HEK293 (cell line): Measurements from ENCODE around the gene D2HGDH.

Experiments used
- CTCF ChIA-PET: fragments of 350-600 bp; formaldehyde crosslinking; extraction: SDS; loops from one replicate; lab custom pipeline; 2021; ENCODE audit warnings: antibody characterized with exemption; lab: Yijun Ruan, JAX
- POLR2A ChIA-PET: fragments of 300-600 bp; formaldehyde crosslinking; extraction: SDS; loops from one replicate; lab custom pipeline; 2020; ENCODE audit warnings: antibody characterized with exemption, inconsistent platforms; lab: Yijun Ruan, JAX
- H3K27ac ChIP-seq: fragments of 200-500 bp; sonication (Bioruptor generic); 2 replicates; pipeline ENCODE4 v1.5.1; 2014; ENCODE audit warnings: low read depth, low read length, control low read depth, inconsistent platforms; ENCODE audit errors: extremely low read depth
- H3K36me3 ChIP-seq, 2 experiments: fragments of 200-500 bp in 1 of 2; sonication (Bioruptor generic) in 1 of 2; 1 replicate in 1 of 2; 2 replicates in 1 of 2; pipeline ENCODE4 v1.5.1; 2014 to 2017; ENCODE audit warnings: inconsistent platforms in 2 of 2, low read length in 2 of 2; ENCODE audit not compliant: control insufficient read depth in 2 of 2, insufficient read depth in 1 of 2
- H3K4me1 ChIP-seq: fragments of 200-500 bp; sonication (Bioruptor generic); 2 replicates; pipeline ENCODE4 v1.5.1; 2014; ENCODE audit warnings: mild to moderate bottlenecking, low read length, inconsistent platforms; ENCODE audit not compliant: control insufficient read depth, insufficient read depth
- H3K4me3 ChIP-seq: 2 replicates; pipeline ENCODE4 v1.5.1; 2011; ENCODE audit warnings: low read depth, mild to moderate bottlenecking, control low read depth, low read length, moderate library complexity
- H3K9me3 ChIP-seq: fragments of 200-500 bp; sonication (Bioruptor generic); 2 replicates; pipeline ENCODE4 v1.5.1; 2014; ENCODE audit warnings: low read depth, low read length, inconsistent platforms; ENCODE audit not compliant: control insufficient read depth, insufficient read depth
- EGR2 ChIP-seq: fragments of 450-650 bp; formaldehyde crosslinking; IDR thresholded peaks from 2 replicates; pipeline ENCODE4 v1.5.1; 2016; ENCODE audit warnings: low read depth, missing biosample characterization, missing genetic modification characterization
- KLF8 ChIP-seq: fragments of 450-650 bp; formaldehyde crosslinking; IDR thresholded peaks from 2 replicates; pipeline ENCODE4 v1.5.1; 2016; ENCODE audit warnings: missing biosample characterization, missing genetic modification characterization
- MEIS1 ChIP-seq: sonication (generic); formaldehyde crosslinking; IDR thresholded peaks from 2 replicates; pipeline ENCODE4 v1.8.1; 2022; ENCODE audit warnings: missing genetic modification reagents, mild to moderate bottlenecking, borderline replicate concordance
- RBAK ChIP-seq: fragments of 450-650 bp; formaldehyde crosslinking; IDR thresholded peaks from 2 replicates; pipeline ENCODE4 v1.5.1; 2016; ENCODE audit warnings: missing biosample characterization, missing genetic modification characterization
- SCRT2 ChIP-seq: fragments of 450-650 bp; formaldehyde crosslinking; IDR thresholded peaks from 2 replicates; pipeline ENCODE4 v1.5.1; 2016; ENCODE audit warnings: missing biosample characterization, missing genetic modification characterization
- SETDB1 ChIP-seq: IDR thresholded peaks from one replicate; pipeline ENCODE4 v1.6.1; 2017; ENCODE audit warnings: mild to moderate bottlenecking, low read length, moderate library complexity, mixed read lengths; ENCODE audit not compliant: insufficient read length
- ZFP69B ChIP-seq: fragments of 450-650 bp; formaldehyde crosslinking; IDR thresholded peaks from 2 replicates; pipeline ENCODE4 v1.5.1; 2016; ENCODE audit warnings: missing biosample characterization, missing genetic modification characterization
- ZNF10 ChIP-seq: fragments of 450-650 bp; formaldehyde crosslinking; IDR thresholded peaks from 2 replicates; pipeline ENCODE4 v1.5.1; 2017; ENCODE audit warnings: missing biosample characterization, missing genetic modification characterization
- ZNF114 ChIP-seq: fragments of 450-650 bp; formaldehyde crosslinking; IDR thresholded peaks from 2 replicates; pipeline ENCODE4 v1.5.0; 2017; ENCODE audit warnings: missing biosample characterization, missing genetic modification characterization
- ZNF221 ChIP-seq: fragments of 450-650 bp; formaldehyde crosslinking; IDR thresholded peaks from 2 replicates; pipeline ENCODE4 v1.5.1; 2017; ENCODE audit warnings: missing biosample characterization, missing genetic modification characterization, borderline replicate concordance
- ZNF624 ChIP-seq: fragments of 450-650 bp; formaldehyde crosslinking; IDR thresholded peaks from 2 replicates; pipeline ENCODE4 v1.5.1; 2017; ENCODE audit warnings: missing biosample characterization, missing genetic modification characterization
- ZNF707 ChIP-seq: fragments of 450-650 bp; formaldehyde crosslinking; IDR thresholded peaks from 2 replicates; pipeline ENCODE4 v1.5.1; 2016; ENCODE audit warnings: missing biosample characterization, missing genetic modification characterization
- ZNF837 ChIP-seq: fragments of 450-650 bp; formaldehyde crosslinking; IDR thresholded peaks from 2 replicates; pipeline ENCODE4 v1.5.1; 2016; ENCODE audit warnings: missing biosample characterization, missing genetic modification characterization
- ZSCAN30 ChIP-seq: fragments of 450-650 bp; IDR thresholded peaks from 2 replicates; pipeline ENCODE4 v1.5.1; 2018; ENCODE audit warnings: missing biosample characterization, mild to moderate bottlenecking, missing genetic modification characterization, moderate library complexity
- TF ChIP-seq, protein P1 (sequence below): fragments of 450-650 bp; formaldehyde crosslinking; IDR thresholded peaks from 2 replicates; pipeline ENCODE4 v1.5.1; 2016; ENCODE audit warnings: missing biosample characterization, missing genetic modification characterization
- TF ChIP-seq, protein P2 (sequence below): fragments of 450-650 bp; formaldehyde crosslinking; IDR thresholded peaks from 2 replicates; pipeline ENCODE4 v1.5.1; 2016; ENCODE audit warnings: missing biosample characterization, missing genetic modification characterization
- TF ChIP-seq, protein P3 (sequence below): fragments of 450-650 bp; formaldehyde crosslinking; IDR thresholded peaks from 2 replicates; pipeline ENCODE4 v1.5.1; 2016; ENCODE audit warnings: missing biosample characterization, missing genetic modification characterization
- TF ChIP-seq, protein P4 (sequence below): fragments of 450-650 bp; formaldehyde crosslinking; IDR thresholded peaks from 2 replicates; pipeline ENCODE4 v1.5.1; 2016; ENCODE audit warnings: missing biosample characterization, missing genetic modification characterization
- TF ChIP-seq, protein P5 (sequence below): fragments of 450-650 bp; IDR thresholded peaks from 2 replicates; pipeline ENCODE4 v1.5.1; 2018; ENCODE audit warnings: missing biosample characterization, missing genetic modification characterization
- TF ChIP-seq, protein P6 (sequence below): fragments of 450-650 bp; formaldehyde crosslinking; IDR thresholded peaks from 2 replicates; pipeline ENCODE4 v1.5.1; 2016; ENCODE audit warnings: missing biosample characterization, missing genetic modification characterization

The D2HGDH gene

DNA sequence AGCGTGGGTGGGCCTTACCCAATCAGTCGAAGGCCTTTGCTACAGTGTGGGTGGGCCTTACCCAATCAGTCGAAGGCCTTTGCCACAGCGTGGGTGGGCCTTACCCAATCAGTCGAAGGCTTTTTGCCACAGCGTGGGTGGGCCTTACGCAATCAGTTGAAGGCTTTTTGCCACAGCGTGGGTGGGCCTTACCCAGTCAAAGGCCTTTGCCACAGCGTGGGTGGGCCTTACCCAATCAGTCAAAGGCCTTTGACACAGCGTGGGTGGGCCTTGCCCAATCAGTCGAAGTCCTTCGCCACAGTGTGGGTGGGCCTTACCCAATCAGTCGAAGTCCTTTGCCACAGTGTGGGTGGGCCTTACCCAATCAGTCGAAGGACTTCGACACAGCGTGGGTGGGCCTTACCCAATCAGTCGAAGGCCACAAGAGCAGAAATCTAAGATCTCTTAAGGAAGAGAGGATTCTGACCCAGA lies 25.9 kb downstream of the D2HGDH start:
- ChIA-PET CTCF (no interaction called here), POLR2A (no interaction called here)
- peaks cover 0 to 32% of the 10 kb centered on the region in 2 experiments; a peak in 2 of 3 replicates for H3K36me3 ChIP-seq
- no peak for TF ChIP-seq ZNF221 (tag by site-specific recombination)
- no peak for TF ChIP-seq ZNF114 (tag by site-specific recombination)
- TF ChIP-seq ZFP69B = no peak
- no peak for TF ChIP-seq SCRT2 (tag by site-specific recombination)
- TF ChIP-seq, protein P1, sequence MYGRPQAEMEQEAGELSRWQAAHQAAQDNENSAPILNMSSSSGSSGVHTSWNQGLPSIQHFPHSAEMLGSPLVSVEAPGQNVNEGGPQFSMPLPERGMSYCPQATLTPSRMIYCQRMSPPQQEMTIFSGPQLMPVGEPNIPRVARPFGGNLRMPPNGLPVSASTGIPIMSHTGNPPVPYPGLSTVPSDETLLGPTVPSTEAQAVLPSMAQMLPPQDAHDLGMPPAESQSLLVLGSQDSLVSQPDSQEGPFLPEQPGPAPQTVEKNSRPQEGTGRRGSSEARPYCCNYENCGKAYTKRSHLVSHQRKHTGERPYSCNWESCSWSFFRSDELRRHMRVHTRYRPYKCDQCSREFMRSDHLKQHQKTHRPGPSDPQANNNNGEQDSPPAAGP (tag by site-specific recombination) = no peak
- peak; percentile 100 for TF ChIP-seq ZNF10 (tag by site-specific recombination)
- TF ChIP-seq, protein P2, sequence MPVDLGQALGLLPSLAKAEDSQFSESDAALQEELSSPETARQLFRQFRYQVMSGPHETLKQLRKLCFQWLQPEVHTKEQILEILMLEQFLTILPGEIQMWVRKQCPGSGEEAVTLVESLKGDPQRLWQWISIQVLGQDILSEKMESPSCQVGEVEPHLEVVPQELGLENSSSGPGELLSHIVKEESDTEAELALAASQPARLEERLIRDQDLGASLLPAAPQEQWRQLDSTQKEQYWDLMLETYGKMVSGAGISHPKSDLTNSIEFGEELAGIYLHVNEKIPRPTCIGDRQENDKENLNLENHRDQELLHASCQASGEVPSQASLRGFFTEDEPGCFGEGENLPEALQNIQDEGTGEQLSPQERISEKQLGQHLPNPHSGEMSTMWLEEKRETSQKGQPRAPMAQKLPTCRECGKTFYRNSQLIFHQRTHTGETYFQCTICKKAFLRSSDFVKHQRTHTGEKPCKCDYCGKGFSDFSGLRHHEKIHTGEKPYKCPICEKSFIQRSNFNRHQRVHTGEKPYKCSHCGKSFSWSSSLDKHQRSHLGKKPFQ (tag by site-specific recombination) = no peak
- TF ChIP-seq ZNF624 = no peak
- 0 out of 2 replicates have a peak, but pooled peaks have one; percentile 14 for TF ChIP-seq EGR2 (tag by site-specific recombination)
- TF ChIP-seq RBAK (tag by site-specific recombination) = no peak
- no peak for TF ChIP-seq MEIS1
- TF ChIP-seq ZSCAN30 (tag by site-specific recombination) = no peak
- no peak for TF ChIP-seq KLF8
- no peak for TF ChIP-seq ZNF837 (tag by site-specific recombination)
- TF ChIP-seq SETDB1 = peak; percentile 41
- TF ChIP-seq, protein P3, sequence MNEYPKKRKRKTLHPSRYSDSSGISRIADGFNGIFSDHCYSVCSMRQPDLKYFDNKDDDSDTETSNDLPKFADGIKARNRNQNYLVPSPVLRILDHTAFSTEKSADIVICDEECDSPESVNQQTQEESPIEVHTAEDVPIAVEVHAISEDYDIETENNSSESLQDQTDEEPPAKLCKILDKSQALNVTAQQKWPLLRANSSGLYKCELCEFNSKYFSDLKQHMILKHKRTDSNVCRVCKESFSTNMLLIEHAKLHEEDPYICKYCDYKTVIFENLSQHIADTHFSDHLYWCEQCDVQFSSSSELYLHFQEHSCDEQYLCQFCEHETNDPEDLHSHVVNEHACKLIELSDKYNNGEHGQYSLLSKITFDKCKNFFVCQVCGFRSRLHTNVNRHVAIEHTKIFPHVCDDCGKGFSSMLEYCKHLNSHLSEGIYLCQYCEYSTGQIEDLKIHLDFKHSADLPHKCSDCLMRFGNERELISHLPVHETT (tag by site-specific recombination) = no peak
- TF ChIP-seq, protein P4, sequence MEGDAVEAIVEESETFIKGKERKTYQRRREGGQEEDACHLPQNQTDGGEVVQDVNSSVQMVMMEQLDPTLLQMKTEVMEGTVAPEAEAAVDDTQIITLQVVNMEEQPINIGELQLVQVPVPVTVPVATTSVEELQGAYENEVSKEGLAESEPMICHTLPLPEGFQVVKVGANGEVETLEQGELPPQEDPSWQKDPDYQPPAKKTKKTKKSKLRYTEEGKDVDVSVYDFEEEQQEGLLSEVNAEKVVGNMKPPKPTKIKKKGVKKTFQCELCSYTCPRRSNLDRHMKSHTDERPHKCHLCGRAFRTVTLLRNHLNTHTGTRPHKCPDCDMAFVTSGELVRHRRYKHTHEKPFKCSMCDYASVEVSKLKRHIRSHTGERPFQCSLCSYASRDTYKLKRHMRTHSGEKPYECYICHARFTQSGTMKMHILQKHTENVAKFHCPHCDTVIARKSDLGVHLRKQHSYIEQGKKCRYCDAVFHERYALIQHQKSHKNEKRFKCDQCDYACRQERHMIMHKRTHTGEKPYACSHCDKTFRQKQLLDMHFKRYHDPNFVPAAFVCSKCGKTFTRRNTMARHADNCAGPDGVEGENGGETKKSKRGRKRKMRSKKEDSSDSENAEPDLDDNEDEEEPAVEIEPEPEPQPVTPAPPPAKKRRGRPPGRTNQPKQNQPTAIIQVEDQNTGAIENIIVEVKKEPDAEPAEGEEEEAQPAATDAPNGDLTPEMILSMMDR (tag by site-specific recombination) = no peak
- TF ChIP-seq ZNF707 (tag by site-specific recombination) = no peak
- TF ChIP-seq, protein P5, sequence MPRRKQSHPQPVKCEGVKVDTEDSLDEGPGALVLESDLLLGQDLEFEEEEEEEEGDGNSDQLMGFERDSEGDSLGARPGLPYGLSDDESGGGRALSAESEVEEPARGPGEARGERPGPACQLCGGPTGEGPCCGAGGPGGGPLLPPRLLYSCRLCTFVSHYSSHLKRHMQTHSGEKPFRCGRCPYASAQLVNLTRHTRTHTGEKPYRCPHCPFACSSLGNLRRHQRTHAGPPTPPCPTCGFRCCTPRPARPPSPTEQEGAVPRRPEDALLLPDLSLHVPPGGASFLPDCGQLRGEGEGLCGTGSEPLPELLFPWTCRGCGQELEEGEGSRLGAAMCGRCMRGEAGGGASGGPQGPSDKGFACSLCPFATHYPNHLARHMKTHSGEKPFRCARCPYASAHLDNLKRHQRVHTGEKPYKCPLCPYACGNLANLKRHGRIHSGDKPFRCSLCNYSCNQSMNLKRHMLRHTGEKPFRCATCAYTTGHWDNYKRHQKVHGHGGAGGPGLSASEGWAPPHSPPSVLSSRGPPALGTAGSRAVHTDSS = no peak
- TF ChIP-seq, protein P6, sequence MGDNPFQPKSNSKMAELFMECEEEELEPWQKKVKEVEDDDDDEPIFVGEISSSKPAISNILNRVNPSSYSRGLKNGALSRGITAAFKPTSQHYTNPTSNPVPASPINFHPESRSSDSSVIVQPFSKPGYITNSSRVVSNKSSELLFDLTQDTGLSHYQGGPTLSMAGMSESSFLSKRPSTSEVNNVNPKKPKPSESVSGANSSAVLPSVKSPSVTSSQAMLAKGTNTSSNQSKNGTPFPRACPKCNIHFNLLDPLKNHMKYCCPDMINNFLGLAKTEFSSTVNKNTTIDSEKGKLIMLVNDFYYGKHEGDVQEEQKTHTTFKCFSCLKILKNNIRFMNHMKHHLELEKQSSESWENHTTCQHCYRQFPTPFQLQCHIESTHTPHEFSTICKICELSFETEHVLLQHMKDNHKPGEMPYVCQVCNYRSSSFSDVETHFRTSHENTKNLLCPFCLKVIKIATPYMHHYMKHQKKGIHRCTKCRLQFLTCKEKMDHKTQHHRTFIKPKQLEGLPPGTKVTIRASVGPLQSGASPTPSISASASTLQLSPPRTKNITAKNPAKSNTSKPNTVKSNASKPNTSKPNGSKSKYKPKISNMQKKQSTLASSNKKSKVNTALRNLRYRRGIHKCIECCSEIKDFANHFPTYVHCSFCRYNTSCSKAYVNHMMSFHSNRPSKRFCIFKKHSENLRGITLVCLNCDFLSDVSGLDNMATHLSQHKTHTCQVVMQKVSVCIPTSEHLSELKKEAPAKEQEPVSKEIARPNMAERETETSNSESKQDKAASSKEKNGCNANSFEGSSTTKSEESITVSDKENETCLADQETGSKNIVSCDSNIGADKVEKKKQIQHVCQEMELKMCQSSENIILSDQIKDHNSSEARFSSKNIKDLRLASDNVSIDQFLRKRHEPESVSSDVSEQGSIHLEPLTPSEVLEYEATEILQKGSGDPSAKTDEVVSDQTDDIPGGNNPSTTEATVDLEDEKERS (tag by site-specific recombination) = 0 out of 2 replicates have a peak, but pooled peaks have one; percentile 59
- no peak overlapping the region for H3K4me3 ChIP-seq
- no peak overlapping the region for H3K27ac ChIP-seq
- peaks cover 2% of the 10 kb centered on the region; the same call in 1 of the 2 replicates for H3K4me1 ChIP-seq
- H3K9me3 ChIP-seq = no peaks in the 10 kb centered on the region
